COLO668 (cell line): ENCODE results near the gene SLC39A10.
"Not testable (repeated sequence)": the region's sequence is repeated elsewhere in the genome, so short reads cannot be mapped to it uniquely, and the experiment has no call there.

Experiments
- DNase-seq: peaks from one replicate; lab custom pipeline; 2025; ENCODE audit not compliant: unreplicated experiment; lab: John Stamatoyannopoulos, UW

SLC39A10 gene

GRCh38 chr2:195645413-195645812 is 11.6 kb upstream of the SLC39A10 start:
- DNase-seq, result no peak

- no peak for DNase-seq
Observed at GRCh38 chr2:195646424-195646823, 10.6 kb upstream of the SLC39A10 start.

- DNase-seq, result no peak
Observed at GRCh38 chr2:195647302-195647701, 9.7 kb upstream of the SLC39A10 start.

GRCh38 chr2:195648370-195648769 is 8.7 kb upstream of the SLC39A10 start:
- not testable (repeated sequence) for DNase-seq

GRCh38 chr2:195648787-195649186 is 8.2 kb upstream of the SLC39A10 start:
- no peak for DNase-seq

GRCh38 chr2:195649629-195650190 is 7.3 kb upstream of the SLC39A10 start:
- DNase-seq, result no peak

GRCh38 chr2:195651046-195651445 is 6.0 kb upstream of the SLC39A10 start:
- no peak for DNase-seq

GRCh38 chr2:195652911-195653310 is 4.1 kb upstream of the SLC39A10 start:
- no peak for DNase-seq

GRCh38 chr2:195656161-195656858 is 716 bp upstream of the SLC39A10 start:
- DNase-seq, result no peak

GRCh38 chr2:195657634-195658540 is 861 bp downstream of the SLC39A10 start:
- DNase-seq, result peak; percentile 44

- peak; percentile 6 for DNase-seq
Observed at GRCh38 chr2:195658541-195658890, 1.5 kb downstream of the SLC39A10 start.

GRCh38 chr2:195659114-195659513 is 2.1 kb downstream of the SLC39A10 start:
- no peak for DNase-seq

GRCh38 chr2:195659982-195660890 is 3.2 kb downstream of the SLC39A10 start:
- peak; percentile 51 for DNase-seq

GRCh38 chr2:195662138-195662537 is 5.1 kb downstream of the SLC39A10 start:
- no peak for DNase-seq

- DNase-seq, result no peak
Observed at GRCh38 chr2:195663007-195663406, 6.0 kb downstream of the SLC39A10 start.

GRCh38 chr2:195664528-195664927 is 7.5 kb downstream of the SLC39A10 start:
- no peak for DNase-seq

GRCh38 chr2:195665153-195665552 is 8.1 kb downstream of the SLC39A10 start:
- not testable (repeated sequence) for DNase-seq

- DNase-seq, result no peak
Observed at GRCh38 chr2:195666113-195666712, 9.2 kb downstream of the SLC39A10 start.

GRCh38 chr2:195667974-195668373 is 10.9 kb downstream of the SLC39A10 start:
- no peak for DNase-seq

GRCh38 chr2:195670191-195670590 is 13.2 kb downstream of the SLC39A10 start:
- no peak for DNase-seq
